Stimulated activated CD8-positive, alpha-beta memory T cell treated with anti-CD3 and anti-CD28 coated beads, Interleukin-12 subunit alpha, Interleukin-12 subunit beta, amount 100 ng/mL, for 1 hour (primary cell): ENCODE results near the gene HSPB2.
"Not testable (repeated sequence)": the region's sequence is repeated elsewhere in the genome, so short reads cannot be mapped to it uniquely, and the experiment has no call there.

Experiments
- DNase-seq: peaks from one replicate; pipeline ENCODE4 v3.0.0-alpha.2; 2020; ENCODE audit warnings: low read depth

Gene HSPB2, protein sequence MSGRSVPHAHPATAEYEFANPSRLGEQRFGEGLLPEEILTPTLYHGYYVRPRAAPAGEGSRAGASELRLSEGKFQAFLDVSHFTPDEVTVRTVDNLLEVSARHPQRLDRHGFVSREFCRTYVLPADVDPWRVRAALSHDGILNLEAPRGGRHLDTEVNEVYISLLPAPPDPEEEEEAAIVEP

DNA sequence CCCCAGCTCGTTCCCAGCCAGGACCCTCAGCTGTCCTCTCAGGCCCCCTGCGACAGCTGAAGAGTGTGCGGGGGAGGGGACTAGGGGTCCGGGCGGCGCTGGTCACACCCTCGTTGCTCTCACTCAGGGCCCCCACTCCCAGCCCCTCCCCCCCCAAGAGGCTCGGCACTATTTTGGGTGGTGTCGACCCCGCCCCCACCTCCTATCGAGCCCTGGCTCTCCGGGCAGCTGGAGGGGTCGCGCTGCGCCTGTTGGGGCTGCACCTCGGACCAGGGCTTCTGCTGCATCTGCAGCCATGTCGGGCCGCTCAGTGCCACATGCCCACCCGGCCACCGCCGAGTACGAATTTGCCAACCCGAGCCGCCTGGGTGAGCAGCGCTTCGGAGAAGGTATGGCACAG, at the start of gene HSPB2:
TSS of gene HSPB2 (plus strand) at position 200 of the 400 bp plus-strand sequence. CDS start at position 296, 96 bp downstream.
- no peak for DNase-seq

DNA sequence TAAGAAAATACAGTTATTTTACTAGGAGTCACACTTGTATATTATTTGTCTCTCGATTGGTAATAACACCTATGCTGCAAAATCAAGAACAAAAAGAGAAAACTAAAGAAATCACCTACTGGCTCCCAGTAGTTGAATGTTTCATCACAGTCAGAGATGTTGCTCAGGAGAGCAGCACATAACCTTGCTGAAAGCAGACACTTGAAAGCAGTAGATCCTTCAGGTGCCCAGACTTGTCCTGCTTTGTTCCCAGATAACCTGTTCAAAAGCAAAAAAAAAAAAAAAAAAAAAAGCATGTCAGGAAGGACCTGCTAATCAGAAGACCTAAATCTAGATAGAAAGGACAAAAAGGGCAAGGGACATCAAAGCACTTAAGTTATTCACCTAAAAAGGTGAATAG, 42.4 kb upstream of the HSPB2 start:
- DNase-seq, result no peak

DNA sequence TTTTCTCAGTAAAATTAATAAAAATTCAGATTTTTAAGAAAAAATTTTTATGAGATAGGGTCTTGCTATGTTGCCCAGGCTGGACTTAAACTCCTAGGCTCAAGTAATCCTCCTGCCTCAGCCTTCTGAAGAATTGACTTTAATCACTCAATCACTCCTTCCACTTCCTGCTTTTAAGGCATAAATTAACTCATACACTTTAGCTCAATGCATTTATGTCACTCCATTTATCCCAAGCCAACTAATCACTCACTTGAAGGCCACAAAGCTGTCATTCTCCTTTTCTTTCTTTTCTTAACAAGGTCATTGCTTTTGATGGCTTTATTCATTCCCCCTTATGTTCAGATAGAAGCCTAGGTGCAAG, 42.0 kb upstream of the HSPB2 start:
- no peak for DNase-seq

DNA sequence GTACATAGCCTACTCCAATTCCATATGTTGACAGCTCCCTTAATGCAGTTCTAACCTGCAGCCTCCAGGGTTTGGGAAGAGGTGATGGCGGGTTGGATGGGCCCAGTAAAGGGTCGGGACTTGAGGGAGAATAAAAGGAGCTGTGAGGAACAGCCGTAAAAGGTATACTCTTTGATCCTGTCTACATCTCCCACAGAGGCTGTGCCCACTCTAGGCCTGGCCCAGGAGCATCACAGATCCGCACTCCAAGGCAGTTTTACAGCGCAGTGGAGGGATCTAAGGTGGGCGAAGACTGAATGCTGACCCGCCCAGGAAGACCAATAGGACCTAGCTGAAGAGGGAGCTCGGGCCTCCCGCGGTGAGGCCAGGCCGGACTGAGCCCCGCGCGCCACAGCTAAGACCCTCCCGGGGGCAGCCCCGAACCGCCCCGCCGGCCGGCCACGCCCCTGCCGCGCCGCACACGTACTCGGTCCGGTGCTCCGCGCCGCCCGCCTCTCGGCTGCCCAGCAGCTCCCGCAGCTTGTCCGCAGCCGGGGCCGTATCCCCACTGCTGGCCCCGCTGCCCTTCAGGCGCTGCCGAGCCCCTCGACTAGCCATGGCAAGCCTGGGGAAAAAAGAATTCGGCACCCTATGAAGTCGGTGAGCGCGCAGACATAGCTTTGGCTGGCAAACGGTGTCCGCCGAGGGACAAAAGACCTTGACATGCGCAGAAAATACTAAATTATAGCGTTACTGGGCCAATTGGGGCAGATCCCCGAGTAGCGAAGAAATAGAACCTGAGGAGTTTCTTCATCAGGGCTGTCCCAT, 41.4 kb upstream of the HSPB2 start, which contains the start of gene ALG9:
TSS of gene ALG9 (minus strand) at position 696 of the 807 bp plus-strand sequence. CDS start at position 597, 99 bp downstream.
- peak; percentile 85 for DNase-seq

DNA sequence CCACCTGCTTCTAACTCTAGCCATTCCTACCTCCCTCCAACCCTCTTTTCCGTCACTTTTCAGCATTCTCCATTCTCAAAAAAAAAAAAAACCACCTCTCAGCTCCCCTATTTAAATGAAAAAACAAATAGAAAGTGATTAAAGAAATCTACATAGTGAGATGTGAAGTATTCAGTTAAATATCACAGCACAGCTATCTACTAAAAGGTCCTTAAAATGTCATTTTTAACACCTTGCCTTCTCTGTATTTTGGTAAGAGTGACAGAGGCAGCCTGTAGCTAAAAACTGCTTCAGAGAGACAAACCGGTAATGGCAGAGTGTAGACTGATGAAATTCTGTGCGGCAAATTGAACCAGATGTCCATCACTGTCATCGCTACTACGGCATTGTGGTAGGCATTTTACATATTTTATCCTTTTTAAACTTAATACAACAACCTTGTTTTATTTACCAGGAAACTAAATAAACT, 40.8 kb upstream of the HSPB2 start:
- no peak for DNase-seq

DNA sequence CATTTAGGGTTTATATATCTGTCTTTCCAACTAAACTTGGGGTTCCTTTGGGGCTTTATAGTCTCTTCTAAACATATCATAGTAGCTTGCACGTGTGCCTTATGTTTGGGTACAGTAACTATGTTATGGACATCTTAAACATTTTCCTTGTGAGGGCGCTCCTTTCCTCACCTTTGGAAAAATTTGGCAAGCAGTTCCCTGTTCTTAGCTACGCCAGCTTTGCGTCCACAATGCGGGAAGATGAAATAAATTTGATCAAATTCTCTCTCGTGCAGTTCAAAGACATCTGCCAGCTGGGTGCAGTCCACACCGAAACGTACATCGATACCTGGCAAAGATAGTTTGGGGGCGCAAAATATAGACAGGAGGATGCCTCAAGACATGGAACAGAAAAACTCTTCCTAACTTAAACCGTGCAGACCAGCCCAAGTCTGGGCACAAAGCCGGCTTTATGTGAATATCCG, 34.1 kb upstream of the HSPB2 start:
- DNase-seq, result no peak

DNA sequence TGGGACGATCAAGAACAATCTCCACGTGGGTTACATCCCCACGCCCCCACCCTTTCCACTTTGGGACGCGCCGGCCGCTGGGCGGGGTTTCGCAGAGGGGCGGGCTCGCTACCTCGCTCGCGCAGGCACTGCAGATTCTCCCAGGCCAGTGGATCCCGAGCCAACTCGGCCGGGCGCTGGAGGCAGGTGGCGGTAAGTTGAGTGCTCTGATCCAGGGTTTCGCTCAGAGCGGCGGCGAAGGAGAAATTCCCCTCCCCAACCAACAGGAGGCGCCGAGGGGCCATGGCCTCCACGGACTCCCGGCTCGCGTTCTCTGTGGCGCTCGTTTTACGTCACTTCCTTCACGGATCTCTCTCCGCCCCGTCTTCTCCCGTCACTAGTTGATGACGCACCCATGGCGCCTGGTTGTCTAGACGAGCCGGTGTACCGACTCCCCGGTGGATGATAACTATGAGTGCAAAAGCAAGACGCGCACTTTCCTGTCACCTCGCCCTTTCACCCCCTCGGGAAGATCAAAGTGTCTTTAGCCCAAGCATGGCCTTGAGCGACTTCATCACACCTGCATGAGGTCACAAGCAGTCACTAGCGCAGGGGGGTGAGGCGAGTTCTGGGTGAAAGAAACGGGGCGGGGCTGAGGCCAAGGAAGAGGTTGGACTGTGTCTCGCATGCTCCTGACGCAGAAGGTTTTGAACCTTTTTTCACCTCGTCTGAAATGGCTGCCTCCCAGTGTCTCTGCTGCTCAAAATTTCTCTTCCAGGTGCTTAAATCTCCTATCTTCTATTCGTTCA, 33.5 kb upstream of the HSPB2 start, which contains the start of the genes CFAP68 and FDXACB1:
TSS of gene CFAP68 (plus strand) at position 693 of the 788 bp plus-strand sequence. CDS start at position 713, 20 bp downstream.
TSS of gene FDXACB1 (minus strand) at position 317 of the 788 bp plus-strand sequence. CDS start at position 284, 33 bp downstream.
- DNase-seq, result peak; percentile 89

DNA sequence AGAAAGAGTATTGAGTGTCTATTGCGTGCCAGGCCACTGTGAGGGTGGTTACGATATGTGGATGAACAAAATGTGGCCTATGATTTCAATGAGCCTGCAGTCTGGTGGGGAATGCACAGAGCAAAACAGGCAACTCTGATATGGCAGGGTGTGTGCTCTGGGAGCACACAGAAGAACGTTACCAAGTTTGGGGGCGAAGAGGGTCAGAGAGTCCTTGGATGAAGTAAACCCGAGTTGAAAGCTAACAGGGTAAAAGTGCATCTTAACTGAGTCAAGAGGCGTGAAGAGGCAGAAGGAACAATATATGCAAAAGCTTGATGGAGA, 32.9 kb upstream of the HSPB2 start:
- no peak for DNase-seq

DNA sequence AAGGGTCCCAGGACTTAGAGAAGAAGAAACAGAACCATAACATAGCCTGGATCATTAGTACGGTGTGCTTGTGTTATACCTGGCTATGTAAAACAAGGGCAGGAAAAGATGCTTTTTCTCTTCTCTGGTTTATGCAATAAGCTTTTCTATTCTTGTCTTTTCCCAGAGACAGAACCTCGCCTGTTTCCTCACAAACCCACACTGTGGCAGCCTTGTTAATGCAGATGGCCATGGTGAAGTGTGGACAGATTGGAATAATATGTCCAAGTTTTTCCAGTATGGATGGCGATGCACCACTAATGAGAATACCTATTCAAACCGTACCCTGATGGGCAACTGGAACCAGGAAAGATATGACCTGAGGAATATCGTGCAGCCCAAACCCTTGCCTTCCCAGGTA, 30.3 kb upstream of the HSPB2 start:
- DNase-seq, result no peak

DNA sequence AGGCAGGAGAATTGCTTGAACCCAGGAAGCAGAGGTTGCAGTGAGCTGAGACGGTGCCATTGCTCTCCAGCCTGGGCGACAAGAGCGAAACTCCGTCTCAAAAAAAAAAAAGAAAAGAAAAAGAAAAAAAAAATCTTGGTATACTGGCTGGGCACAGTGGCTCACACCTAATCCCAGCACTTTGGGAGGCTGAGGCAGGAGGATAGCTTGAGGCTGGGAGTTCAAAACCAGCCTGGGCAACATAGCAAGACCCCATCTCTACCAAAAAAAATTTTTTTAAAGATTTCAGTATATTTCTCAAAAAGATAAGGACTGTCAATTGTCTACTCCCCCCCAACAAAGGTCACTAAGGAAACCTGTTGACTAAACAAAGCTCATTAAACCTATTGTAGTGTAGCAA, 27.5 kb upstream of the HSPB2 start:
- DNase-seq, result not testable (repeated sequence)

DNA sequence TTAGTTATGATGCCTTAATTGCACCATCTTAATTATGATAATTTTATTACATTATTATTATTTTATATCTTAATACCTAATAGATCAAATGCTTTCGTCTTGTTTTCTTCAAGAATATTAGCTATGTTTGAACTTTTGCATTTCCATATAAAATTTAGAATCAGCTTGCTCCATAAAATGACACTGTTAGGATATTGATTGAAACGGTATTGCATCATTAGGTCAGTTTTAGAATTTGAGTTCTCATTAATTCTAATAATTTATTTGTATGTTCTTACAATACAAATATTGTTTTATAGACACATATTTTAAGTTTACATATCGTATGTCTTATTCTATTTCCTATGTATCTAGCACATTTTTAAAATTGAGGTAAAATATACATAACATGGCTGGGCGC, 26.5 kb upstream of the HSPB2 start:
- no peak for DNase-seq

DNA sequence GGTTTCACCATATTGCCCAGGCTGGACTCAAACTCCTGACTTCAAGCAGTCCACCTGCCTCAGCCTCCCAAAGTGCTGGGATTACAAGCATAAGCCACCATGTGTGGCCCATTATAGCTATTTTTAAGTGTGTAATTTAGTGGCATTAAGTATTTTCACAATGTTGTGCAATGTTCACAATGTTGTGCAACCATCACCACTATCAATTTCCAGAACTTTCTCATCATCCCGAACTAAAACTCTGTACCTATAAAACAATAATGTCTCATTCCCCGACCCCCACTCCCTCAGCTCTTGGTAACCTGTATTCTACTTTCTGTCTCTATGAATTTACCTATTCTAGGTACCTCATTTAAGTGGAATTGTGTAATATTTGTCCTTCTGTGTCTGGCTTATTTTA, 25.7 kb upstream of the HSPB2 start:
- no peak for DNase-seq

DNA sequence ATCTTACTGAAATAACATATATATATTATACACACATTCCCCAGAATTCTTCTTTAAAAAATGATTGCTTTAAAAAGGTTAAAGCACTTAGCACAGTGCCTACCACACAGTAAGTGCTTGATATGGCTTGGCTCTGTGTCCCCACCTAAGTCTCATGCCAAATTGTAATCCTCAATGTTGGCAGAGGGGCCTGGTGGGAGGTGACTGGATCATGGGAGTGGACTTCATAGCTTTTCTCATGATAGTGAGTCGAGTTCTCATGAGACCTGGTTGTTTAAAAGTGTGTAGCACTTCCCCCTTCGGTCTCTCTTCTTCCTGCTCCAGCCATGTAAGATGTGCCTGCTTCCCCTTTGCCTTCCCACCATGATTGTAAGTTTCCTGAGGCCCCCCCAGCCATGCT, 7.1 kb upstream of the HSPB2 start:
- DNase-seq, result no peak

DNA sequence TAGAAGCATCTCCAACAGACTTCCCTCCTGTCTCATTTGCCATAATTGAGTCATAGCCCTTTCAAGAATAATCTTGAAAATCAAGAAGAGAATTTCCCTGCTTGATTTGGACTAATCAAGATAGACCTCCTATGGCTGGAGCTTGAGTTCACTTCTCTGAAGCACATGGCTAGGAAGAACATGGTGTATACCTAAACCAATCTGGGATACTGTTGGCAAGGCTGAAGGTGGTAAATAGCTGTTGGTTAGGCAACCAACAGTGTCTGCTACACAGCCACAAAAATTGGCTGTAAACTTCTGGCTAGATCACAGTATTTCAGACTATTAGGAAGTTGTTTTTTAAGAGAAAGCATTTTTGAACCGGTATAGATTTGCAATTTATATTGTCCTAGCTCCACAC, 5.9 kb upstream of the HSPB2 start:
- no peak for DNase-seq

DNA sequence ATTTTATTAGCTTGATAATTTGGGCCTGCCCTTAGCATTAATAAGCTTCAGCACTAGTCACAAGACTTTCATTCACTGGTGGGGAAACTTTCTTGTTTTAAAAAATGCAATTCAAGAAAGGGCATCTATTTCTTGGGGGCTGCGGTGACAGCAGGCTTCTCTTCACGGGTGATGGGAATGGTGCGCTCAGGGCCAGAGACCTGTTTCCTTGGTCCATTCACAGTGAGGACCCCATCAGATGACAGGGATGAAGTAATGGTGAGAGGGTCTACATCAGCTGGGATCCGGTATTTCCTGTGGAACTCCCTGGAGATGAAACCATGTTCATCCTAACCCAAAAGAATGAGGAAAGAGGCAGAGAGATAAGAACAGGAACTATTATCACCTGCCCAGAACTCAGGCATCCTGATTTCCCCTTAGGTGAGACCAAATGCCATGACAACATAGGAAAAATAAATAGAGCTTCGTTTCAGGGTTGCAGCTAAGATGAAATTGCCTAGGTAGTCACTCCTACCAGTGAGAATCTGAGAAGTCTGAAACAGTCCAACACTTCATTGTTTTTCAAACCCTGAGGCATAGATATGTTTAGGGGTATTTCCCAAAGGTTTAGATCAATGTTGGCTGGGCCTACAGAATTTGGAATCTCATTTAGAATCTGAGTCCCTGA, 3.8 kb upstream of the HSPB2 start:
- no peak for DNase-seq

DNA sequence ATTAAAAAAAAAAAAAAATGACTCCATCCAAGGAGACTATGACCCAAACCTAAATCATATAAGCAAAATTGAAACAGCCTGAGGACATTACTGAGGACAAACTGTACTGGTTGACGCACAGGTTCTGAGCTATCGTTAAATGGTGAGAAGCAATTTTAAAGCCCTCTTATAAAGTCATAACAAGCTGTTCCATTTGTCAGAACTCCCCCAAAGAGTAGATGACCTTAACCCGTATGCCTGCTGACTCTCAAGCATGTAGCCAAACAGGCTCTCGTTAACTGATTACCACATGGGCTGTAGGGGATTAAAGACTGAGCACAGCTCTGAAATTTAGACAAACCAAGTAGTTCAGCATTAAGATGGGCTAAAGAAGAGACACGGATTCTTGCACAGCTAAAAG, 3.2 kb upstream of the HSPB2 start:
- DNase-seq, result no peak

DNA sequence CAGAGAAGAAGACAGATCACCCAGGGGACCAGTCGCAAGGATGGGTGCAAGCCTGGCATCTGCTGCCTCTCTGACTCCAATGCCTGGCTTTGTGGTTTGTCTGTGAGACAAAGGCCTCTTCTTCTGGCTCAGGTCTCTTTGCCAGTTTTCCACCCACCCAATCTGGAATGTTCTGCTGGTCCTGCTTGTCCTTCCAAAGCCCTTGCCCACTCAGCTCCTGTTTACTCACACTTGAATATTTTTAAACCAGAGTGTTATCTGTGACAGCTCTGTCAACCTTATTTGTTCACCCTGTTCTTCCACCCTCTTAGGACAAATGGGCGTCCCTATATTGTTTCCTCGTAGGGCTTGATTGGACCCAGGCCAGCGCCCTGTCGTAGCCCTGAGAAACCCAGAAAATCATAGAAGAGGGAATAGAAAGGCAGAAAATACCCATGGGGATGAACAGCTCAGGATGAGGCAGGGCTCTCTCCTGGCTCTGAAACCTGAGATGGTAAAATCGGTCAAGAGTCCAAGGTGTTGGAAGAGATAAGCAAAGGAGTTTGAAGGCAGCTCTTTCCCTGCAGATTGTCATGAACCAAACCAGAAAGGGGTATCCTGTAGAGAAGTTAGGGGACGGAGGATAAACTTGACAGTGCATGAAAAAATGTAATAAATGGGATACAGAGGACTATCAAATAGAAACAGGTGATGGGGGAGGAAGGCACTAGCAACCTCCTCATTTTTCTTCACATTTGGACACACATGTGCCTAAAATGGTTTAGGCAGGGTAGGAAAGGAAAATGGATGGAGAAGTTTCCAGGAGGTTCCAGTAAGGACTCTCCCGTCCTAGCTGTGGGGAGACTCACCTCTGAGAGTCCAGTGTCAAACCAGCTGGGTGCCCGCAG, 1.6 kb upstream of the HSPB2 start:
- no peak for DNase-seq

DNA sequence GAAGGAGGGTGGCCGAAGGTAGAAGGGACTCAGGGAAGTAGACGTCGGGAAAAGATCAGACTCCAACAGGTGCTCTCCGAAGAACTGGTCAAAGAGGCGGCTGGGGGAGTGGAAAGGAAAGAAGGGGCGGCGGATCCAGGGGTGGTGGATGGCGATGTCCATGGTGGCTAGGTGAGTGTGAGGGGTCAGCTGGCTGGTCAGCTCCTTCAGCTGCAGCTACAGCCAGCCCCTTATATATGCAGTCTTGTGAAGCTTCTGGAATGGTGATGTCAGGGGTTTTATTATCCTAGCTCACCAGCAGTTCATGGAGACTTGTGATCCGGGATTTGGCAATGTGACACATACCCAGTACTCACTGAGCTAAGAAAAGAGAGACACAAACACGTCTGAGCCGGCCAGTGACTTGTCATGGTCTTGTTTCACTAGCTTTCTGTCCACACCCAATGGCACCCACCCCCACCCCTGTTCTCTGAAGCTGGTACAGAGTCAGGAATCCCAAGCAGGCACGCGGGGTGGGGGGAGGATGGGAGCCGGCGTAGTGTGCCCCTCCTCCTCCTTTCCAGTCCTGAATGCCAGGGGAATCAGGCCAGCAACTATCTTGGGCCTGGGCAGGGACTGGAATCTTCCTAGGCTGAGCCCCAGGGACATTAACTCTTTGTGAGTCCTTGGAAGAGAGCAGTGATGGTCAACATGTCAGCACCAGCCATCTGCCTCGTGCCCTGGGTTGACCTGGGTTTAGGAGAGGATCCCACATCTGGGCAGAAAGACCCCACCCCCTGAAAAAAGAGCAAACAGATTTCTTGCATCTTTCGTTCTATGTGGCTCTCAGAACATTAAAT, 752 bp upstream of the HSPB2 start, which contains the start of gene CRYAB:
TSS of gene CRYAB (minus strand) at position 208 of the 839 bp plus-strand sequence. CDS start at position 162, 46 bp downstream.
- no peak for DNase-seq

DNA sequence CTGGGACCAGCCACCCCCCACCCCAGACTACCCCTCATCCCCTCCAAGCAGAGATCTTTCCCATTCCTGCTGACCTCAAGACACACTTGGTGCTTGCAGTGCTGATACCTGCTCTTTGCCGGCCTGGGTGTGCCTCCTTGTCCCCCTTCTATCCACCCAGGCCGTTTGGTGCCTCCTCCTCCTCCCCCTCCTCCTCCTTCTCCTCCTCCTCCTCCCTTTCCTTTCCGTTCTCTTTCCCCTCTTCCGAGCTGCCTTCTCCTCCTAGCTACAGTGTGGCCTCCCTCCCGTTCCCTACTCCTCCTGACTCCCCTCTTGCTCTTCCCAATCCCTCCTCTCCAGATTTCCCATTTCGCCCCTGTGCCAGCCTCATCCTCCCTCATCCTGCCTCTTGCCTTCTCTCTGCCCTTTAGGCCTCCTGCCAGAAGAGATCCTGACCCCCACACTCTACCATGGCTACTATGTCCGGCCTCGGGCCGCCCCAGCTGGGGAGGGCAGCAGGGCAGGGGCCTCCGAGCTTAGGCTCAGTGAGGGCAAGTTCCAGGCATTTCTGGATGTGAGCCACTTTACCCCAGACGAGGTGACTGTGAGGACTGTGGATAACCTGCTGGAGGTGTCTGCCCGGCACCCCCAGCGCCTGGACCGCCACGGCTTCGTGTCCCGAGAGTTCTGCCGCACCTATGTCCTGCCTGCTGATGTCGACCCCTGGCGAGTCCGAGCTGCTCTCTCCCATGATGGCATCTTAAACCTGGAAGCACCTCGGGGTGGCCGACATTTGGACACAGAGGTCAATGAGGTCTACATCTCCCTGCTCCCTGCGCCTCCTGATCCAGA, 712 bp downstream of the HSPB2 start:
- no peak for DNase-seq
